Activated CD8-positive, alpha-beta T cell treated with anti-CD3 and anti-CD28 coated beads for 36 hours (primary cell): ENCODE results near the gene ZNRF3. TPM values are rescaled to one million over a fixed set of nuclear protein-coding genes. Genes with fewer than 3 reads are reported as not detected.

ENCODE experiments used
- ATAC-seq: fragments of 200-7000 bp; cut with Tn5 transposase; one replicate; pipeline ENCODE4 v1.10.0; 2021; ENCODE audit warnings: mild to moderate bottlenecking, moderate library complexity
- CTCF ChIA-PET: fragments of 350-600 bp; sonication (Branson Sonifier 250); formaldehyde crosslinking; loops from one replicate; lab custom pipeline; 2021; ENCODE audit warnings: antibody characterized with exemption; lab: Charles Lee
- POLR2A ChIA-PET: fragments of 350-600 bp; sonication (Branson Sonifier 250); formaldehyde crosslinking; loops from one replicate; lab custom pipeline; 2021; ENCODE audit warnings: antibody characterized with exemption; lab: Charles Lee
- DNase-seq: peaks from one replicate; pipeline ENCODE4 v3.0.0-alpha.2; 2020
- H3K27ac Mint-ChIP-seq: one replicate; pipeline ENCODE4 v1.8.0; 2021; ENCODE audit warnings: mild to moderate bottlenecking, mixed read lengths
- H3K27me3 Mint-ChIP-seq: one replicate; pipeline ENCODE4 v1.8.0; 2021; ENCODE audit warnings: mixed read lengths
- H3K36me3 Mint-ChIP-seq: one replicate; pipeline ENCODE4 v1.8.0; 2021; ENCODE audit warnings: low read depth, mixed read lengths
- H3K4me1 Mint-ChIP-seq: one replicate; pipeline ENCODE4 v1.8.0; 2021; ENCODE audit warnings: low read depth, mixed read lengths
- H3K4me3 Mint-ChIP-seq: one replicate; pipeline ENCODE4 v1.8.0; 2021; ENCODE audit warnings: mild to moderate bottlenecking, moderate library complexity, mixed read lengths
- H3K9me3 Mint-ChIP-seq: one replicate; pipeline ENCODE4 v1.8.0; 2021; ENCODE audit warnings: mixed read lengths
- intact Hi-C: fragments of 100-400 bp; cut with micrococcal nuclease; formaldehyde crosslinking; loops from one replicate; pipeline ENCODE4 v1.10.0; 2022
- total RNA-seq, 2 experiments: library from RNA; stranded (reverse); gene quantifications; one replicate each; pipeline ENCODE4 v1.2.3, GENCODE V29; 2021
- TF ChIP-seq, protein P1 (sequence below): fragments of 200-600 bp; IDR thresholded peaks from one replicate; pipeline ENCODE4 v1.8.0; 2022; ENCODE audit warnings: antibody characterized with exemption, mild to moderate bottlenecking

Gene ZNRF3
- total RNA-seq, 2 experiments from 2014 or later, result 2.0 to 2.5 TPM

DNA sequence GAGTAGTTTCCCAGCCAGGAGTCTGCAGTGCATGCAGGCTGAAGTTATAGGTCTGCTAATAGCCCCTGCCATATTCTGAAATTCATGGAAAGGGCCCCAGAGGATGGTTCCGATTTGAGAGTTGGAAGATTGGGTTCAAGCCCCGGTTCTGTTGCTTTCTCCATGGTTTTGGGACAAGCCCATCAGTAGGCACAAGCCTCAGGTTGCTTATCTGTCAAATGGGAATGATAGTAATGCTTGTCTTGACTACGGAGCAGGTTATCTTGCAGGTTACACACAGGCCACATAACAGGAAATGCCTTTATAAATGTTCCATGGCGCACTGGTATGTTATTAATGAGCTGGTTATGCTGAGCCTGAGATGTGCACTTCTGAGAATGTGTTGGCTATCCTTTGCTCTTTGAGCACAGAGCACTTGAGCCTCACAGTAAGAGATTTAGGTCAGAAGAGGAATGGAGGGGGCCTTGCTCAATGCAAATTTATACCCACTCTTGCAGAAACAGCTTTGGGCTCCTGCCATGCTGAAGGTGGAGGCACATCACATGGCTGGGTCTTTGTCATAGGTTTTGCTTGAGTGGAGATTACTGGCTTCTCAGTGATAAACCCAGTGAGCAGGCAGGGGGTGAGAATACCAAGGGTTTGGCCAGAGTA lies 47.1 kb downstream of the ZNRF3 start:
- Mint-ChIP-seq H3K27ac (no peak overlapping the region), H3K4me1 (peaks cover 3% of the 10 kb centered on the region), H3K4me3 (no peak overlapping the region), H3K9me3 (no peaks in the 10 kb centered on the region), H3K36me3 (no peaks in the 10 kb centered on the region), H3K27me3 (peaks cover 42% of the 10 kb centered on the region)
- TF ChIP-seq, protein P1, sequence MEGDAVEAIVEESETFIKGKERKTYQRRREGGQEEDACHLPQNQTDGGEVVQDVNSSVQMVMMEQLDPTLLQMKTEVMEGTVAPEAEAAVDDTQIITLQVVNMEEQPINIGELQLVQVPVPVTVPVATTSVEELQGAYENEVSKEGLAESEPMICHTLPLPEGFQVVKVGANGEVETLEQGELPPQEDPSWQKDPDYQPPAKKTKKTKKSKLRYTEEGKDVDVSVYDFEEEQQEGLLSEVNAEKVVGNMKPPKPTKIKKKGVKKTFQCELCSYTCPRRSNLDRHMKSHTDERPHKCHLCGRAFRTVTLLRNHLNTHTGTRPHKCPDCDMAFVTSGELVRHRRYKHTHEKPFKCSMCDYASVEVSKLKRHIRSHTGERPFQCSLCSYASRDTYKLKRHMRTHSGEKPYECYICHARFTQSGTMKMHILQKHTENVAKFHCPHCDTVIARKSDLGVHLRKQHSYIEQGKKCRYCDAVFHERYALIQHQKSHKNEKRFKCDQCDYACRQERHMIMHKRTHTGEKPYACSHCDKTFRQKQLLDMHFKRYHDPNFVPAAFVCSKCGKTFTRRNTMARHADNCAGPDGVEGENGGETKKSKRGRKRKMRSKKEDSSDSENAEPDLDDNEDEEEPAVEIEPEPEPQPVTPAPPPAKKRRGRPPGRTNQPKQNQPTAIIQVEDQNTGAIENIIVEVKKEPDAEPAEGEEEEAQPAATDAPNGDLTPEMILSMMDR, result no peak
- CTCF ChIA-PET, result no interaction called here
- ATAC-seq (no peak), DNase-seq (no peak)
- intact Hi-C loops, result no loop called here
- POLR2A ChIA-PET, result no interaction called here

DNA sequence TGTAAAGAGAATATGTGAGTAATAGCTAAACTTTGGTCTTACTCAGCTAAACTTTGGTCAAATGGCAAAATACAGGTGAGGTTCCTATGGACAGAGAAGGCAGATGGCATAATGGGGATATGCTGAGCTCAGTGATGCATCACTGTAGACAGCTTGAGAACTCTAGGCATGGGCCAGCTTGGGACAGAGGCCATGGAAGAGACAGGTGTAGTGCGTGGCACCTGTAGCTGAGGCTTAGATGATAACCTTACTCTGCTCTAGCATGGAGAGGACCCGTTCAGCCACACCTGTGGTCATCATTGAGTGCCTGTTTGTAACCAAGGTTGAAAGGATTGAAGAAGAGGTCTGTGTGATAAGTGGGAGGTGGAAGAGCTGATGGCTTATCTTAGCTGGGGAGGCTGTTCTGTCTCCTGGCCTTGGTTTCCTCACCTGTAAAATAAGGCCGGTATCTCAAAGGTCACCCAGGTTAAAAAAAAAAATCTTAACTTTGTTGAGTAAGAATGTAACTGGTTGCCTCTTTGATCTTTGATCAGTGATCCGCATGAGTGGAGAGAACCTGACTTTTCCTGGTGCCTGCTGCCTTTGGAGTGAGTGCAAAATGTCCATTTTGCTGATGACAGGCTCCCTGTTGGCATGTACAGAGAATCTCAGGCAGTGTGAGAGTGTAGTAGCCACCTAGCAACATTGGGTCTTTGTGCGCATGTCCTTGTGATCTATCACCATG lies 48.6 kb downstream of the ZNRF3 start:
- Mint-ChIP-seq H3K27me3 (peaks cover 50% of the 10 kb centered on the region), H3K4me1 (peaks cover 3% of the 10 kb centered on the region), H3K4me3 (no peak overlapping the region), H3K36me3 (no peaks in the 10 kb centered on the region), H3K9me3 (no peaks in the 10 kb centered on the region), H3K27ac (no peak overlapping the region)
- POLR2A ChIA-PET, result interaction anchor here (0.5 kb wide), 1 partner anchor 418 kb away, joined by 3 read pairs; no protein-coding TSS in a partner anchor
- ATAC-seq, result no peak
- TF ChIP-seq, protein P1, result no peak
- intact Hi-C loops, result no loop called here
- CTCF ChIA-PET, result interaction anchor here (0.5 to 0.9 kb wide), 3 partner anchors 13 to 76 kb away, joined by 3 read pairs; no protein-coding TSS in a partner anchor
- DNase-seq, result no peak

DNA sequence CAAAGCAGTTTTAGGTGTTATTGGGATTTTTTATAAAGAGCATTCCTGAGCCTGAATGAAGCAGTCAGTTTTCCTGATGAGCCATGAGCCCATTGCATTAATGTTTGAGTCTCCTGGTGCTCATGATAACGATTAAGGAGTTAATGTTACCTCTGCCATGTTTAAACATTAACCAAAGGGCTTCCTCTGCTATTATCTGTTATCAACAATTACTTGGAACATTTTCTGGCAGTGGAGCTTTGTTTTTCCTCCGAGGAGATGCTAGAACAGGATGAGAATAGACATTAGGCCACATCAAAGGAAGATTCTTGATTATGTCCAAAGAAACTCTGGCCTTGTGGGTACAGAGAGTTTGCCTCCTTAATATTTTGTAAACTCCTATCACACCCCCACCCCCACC lies 49.9 kb downstream of the ZNRF3 start:
- ATAC-seq (no peak), DNase-seq (no peak)
- H3K36me3 Mint-ChIP-seq, result no peaks in the 10 kb centered on the region
- no peak overlapping the region for H3K4me3 Mint-ChIP-seq
- ChIA-PET POLR2A (no interaction called here), CTCF (interaction anchor here (1.1 kb wide), 1 partner anchor 9 kb away, joined by 3 read pairs; no protein-coding TSS in a partner anchor)
- TF ChIP-seq, protein P1, result no peak
- intact Hi-C loops, result no loop called here
- H3K4me1 Mint-ChIP-seq, result peaks cover 3% of the 10 kb centered on the region
- no peaks in the 10 kb centered on the region for H3K9me3 Mint-ChIP-seq
- no peak overlapping the region for H3K27ac Mint-ChIP-seq
- peaks cover 47% of the 10 kb centered on the region for H3K27me3 Mint-ChIP-seq

DNA sequence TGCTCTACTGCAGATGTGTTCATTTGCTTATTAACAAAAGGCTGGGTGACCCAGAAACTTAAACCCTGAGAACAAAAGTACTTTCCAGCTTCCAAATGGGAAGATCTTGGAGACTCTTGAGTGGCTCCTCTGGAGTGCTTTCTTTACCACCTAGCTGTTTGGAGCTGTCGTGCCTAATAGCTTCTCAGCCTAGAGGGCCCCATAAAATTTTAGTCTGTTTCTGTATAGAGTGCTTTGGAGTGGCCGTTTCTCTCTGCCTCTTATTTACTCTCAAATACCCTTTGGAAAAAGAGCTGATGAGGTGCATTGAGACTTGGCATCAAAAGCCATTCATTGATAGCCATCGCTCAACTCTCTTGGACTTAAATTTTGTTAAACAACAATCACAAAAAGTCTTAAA lies 50.7 kb downstream of the ZNRF3 start:
- no peak overlapping the region for H3K27ac Mint-ChIP-seq
- peaks cover 3% of the 10 kb centered on the region for H3K4me1 Mint-ChIP-seq
- ChIA-PET CTCF (interaction anchor here (0.9 to 1.1 kb wide), 2 partner anchors 10 kb away, joined by 3 read pairs; no protein-coding TSS in a partner anchor), POLR2A (no interaction called here)
- H3K4me3 Mint-ChIP-seq, result no peak overlapping the region
- ATAC-seq (no peak), DNase-seq (no peak)
- intact Hi-C loops, result no loop called here
- H3K36me3 Mint-ChIP-seq, result no peaks in the 10 kb centered on the region
- TF ChIP-seq, protein P1, result no peak
- no peaks in the 10 kb centered on the region for H3K9me3 Mint-ChIP-seq
- peaks cover 45% of the 10 kb centered on the region for H3K27me3 Mint-ChIP-seq

DNA sequence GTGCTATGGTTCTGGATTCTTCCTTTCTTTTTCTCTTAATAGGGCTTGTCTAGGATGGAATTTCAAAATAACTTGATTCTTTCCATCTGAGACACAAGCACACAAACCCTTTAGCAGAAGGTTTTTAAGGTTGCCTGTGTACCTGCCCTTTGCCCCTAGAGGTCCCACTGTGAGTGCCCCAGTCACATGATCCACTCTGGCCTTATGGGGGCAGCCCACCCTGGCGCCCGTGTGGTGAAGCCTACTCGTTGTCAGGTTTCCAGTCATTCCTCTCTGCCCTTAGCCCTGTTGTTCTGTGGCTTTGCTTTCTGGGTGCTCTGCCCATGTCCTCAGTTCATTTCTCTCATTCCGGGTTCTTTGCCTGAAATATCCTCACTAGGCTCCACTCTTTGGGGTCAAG lies 51.8 kb downstream of the ZNRF3 start:
- no peak for ATAC-seq
- CTCF ChIA-PET, result no interaction called here
- no peaks in the 10 kb centered on the region for H3K36me3 Mint-ChIP-seq
- POLR2A ChIA-PET, result no interaction called here
- intact Hi-C loops, result no loop called here
- H3K9me3 Mint-ChIP-seq, result no peaks in the 10 kb centered on the region
- H3K4me3 Mint-ChIP-seq, result no peak overlapping the region
- DNase-seq, result no peak
- TF ChIP-seq, protein P1, result no peak
- peaks cover 53% of the 10 kb centered on the region for H3K27me3 Mint-ChIP-seq
- peaks cover 3% of the 10 kb centered on the region for H3K4me1 Mint-ChIP-seq
- no peak overlapping the region for H3K27ac Mint-ChIP-seq
